Globus pallidus (tissue), 1 donor: ENCODE data around the gene PRR15L.
"Not testable (repeated sequence)": the region's sequence is repeated elsewhere in the genome, so short reads cannot be mapped to it uniquely, and the experiment has no call there.

Experiments
- DNase-seq: peaks from one replicate; pipeline ENCODE4 v3.0.0-alpha.2; 2015; ENCODE audit warnings: low spot score

The PRR15L gene

DNA sequence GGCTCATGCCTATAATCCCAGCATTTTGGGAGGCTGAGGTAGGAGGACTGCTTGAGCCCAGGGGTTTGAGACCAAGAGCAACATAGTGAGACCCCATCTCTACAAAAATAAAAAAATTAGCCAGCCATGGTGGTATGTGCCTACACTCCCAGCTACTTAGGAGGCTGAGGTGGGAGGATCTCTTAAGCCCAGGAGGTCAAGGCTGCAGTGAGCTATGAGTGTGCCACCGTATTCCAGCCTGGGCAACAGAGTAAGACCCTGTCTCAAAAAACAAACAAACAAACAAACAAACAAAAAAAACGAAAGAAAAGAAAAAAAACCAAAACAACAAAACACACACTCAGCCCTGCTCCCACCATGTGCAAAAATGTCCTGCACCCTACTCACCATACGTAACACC, 22.2 kb downstream of the PRR15L start:
- not testable (repeated sequence) for DNase-seq

GRCh38 chr17:47934856-47935255, 22.8 kb downstream of the PRR15L start:
- DNase-seq: no peak

- DNase-seq: no peak
These were observed 25.8 kb downstream of the PRR15L start for GRCh38 chr17:47931848-47932247.

DNA sequence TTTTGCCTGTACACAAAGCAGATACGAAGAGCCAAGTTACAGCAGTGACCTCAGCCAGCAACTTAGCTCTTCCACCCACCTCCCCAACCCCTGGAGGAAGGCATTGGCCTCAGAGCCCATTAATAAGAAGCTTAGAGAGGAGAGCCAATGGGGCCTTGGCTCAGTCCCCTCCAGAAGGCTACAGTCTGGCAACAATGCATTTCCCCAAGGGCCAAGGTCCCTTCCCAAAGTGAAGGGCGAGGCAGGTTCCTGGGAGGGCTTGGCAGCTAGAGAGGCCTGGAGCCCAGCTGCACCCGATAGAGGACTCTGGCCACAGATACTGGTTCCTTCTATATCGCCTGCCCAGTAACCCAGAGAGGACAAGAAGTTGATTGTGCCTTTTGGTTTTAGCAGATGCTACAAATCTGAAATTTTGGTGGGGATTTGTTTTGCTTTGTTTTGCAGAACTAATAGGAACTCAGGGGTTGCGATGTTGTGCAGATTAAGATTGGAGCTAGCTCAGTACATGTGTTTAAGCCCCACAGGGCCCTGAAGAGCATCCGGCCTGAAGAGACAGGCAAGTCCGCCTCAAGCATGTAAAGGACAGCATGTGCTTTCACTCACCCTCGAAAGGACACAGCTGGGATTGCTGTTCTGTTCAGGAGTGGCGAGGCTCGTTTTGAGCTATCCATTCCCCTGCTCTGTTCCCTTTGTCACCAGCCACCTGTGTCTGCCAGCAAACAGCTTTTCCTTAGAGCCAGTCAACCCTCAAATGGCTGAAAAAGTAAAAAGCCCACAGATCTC, 28.3 kb downstream of the PRR15L start:
- DNase-seq: no peak

DNA sequence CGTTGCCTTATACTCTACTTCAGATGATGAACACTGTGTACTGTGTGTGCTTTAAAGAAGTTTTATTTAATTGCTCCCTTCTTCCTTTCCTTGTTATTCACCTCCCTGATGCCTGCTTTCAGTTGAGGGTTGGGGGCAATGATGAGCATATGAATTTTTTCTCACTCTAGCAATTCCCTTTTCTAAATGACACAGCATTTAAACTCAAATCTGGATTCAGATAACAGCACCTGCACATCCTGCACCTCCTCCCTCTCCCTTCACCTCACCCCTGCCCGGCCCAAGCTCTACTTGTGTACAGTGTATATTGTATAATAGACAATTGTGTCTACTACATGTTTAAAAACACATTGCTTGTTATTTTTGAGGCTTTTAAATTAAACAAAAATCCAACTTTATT, 29.3 kb downstream of the PRR15L start:
- DNase-seq: no peak

- no peak for DNase-seq
These were observed 29.8 kb downstream of the PRR15L start for GRCh38 chr17:47927821-47928400.

DNA sequence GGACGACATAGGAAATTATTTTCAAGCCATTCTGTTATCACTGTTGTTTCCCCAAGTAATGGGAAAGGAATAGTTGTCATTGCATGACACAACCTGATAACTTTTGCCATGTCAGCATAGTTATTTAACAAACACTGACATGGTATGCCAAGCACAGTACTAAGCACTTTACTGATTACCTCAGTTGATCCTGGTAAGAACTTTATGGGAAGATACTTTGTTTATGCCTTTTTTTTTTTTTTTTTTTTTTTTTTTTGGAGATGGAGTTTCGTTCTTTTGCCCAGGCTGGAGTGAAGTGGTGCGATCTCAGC, 32.0 kb downstream of the PRR15L start:
- DNase-seq: no peak

- no peak for DNase-seq
These were observed 32.7 kb downstream of the PRR15L start for GRCh38 chr17:47924785-47925677.

GRCh38 chr17:47919889-47920288, 37.8 kb downstream of the PRR15L start:
- DNase-seq: not testable (repeated sequence)

- DNase-seq: no peak
These were observed 38.7 kb downstream of the PRR15L start for GRCh38 chr17:47918991-47919390.

DNA sequence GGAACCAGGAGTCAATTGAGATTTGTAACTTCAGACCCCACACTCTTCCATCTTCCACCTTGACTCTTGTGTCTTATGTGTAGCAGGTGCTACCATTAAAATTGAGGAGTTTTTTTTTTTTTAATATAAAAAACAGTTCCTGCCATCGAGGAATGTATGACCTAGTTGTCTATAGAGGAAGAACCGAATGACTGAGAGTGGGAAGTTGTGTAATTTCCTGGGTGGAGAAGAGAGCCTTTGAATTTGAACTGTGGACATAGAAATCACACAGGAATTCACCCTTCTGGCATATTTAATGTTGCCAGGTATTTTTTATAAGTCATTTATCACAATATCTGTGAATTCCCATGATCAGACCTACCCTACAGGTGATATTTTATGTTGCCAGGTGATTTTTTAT, 39.7 kb downstream of the PRR15L start:
- DNase-seq: no peak

GRCh38 chr17:47917581-47917980, 40.1 kb downstream of the PRR15L start:
- no peak for DNase-seq

GRCh38 chr17:47916489-47917208, 41.0 kb downstream of the PRR15L start:
- no peak for DNase-seq

DNA sequence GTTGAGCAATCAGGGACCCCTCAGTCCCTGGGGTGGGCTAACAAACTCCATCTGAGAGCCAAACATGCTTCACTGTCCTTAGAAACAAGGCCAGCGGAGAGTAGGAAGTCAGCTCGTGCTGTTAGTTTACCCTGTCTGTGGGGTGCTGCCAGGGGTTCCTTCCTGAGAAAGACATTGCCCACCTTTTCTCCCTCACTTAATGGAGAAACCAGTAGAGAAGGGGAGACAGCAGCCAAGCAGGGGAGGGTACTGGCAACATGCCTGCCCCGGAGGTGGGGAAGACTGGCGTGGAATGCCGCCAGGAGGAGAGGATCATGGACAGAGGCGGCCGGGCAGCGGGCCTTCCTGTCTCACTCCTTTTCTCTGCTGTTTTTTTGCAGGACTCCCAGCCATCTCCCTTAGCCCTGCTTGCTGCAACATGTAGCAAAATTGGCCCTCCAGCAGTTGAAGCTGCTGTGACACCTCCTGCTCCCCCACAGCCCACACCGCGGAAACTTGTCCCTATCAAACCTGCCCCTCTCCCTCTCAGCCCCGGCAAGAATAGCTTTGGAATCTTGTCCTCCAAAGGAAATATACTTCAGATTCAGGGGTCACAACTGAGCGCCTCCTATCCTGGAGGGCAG, 41.8 kb downstream of the PRR15L start:
- no peak for DNase-seq

GRCh38 chr17:47914306-47914948, 43.3 kb downstream of the PRR15L start:
- DNase-seq: no peak

GRCh38 chr17:47913050-47913449, 44.6 kb downstream of the PRR15L start:
- DNase-seq: no peak

DNA sequence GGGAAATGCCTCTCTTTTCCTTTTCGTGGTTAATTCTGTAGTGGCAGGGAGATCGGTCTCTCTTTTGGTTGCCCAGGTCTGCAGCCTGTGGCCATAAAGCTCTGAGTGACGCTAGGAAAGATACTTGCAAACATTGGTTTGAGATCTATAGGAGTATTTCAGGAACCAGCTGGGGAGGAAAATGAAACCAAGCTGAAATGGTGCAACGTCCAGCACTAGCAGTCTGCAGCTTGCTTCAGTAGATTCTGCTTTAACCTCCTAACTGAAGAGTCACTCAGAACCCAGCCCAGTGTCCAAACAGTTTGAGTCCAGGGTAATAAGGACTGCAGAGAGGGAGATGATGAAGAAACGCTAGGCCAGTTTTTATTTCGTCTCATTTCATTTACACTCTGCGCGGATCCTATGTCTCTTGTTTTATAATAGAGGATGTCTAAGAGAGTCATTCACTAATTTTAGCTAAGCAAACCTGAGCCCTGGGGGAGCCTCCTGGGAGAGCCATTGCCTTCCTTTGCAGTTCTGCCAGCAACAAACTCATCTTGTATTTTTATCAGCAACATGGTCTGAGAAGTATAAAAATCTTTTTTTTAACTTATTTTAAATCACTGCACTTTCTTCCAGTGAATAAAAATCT, 49.6 kb downstream of the PRR15L start:
- DNase-seq: no peak

DNA sequence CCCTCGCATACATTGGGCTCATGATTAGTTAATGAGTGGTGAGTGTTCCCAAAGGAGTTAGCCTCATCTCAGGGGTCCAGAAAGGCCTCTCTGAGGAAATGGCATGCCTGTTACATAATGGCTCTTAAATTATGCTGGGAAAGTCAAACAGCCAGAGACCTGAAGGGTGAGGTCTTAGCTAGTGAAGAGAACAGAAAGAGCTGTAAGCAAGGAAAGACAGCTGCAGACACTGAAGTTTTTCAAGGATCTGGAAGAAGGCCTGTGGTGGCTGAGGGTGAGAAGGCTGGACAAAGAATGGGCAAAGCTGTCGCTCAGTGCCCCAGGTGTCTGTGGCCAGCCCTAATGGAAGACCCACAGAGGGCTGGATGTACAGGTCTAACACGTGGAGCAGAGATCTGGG, 51.2 kb downstream of the PRR15L start:
- no peak for DNase-seq

- peak; percentile 83 for DNase-seq
These were observed 52.4 kb downstream of the PRR15L start for GRCh38 chr17:47905221-47905733.

- no peak for DNase-seq
These were observed 55.5 kb downstream of the PRR15L start for GRCh38 chr17:47902039-47902744.
